Cardiac muscle cell (in vitro differentiated cells and primary cell): ENCODE results near the gene UMAD1. TPM values are rescaled to one million over a fixed set of nuclear protein-coding genes. Genes with fewer than 3 reads are reported as not detected.

Experiments used
- DNase-seq, 2 donors: peaks; one replicate each; pipeline versions ENCODE4 v3.0.0 to v3.0.0-alpha.2; 2010 to 2017; ENCODE audit warnings: low read depth in 1 of 2, low spot score in 1 of 2
- H3K27ac ChIP-seq: fragments of 200-600 bp; sonication (generic); 2 replicates; pipeline ENCODE4 v1.5.1; 2016
- H3K27me3 ChIP-seq: fragments of 200-600 bp; sonication (generic); 2 replicates; pipeline ENCODE4 v1.6.0; 2016; ENCODE audit warnings: control low read depth
- H3K36me3 ChIP-seq: fragments of 200-600 bp; sonication (generic); 2 replicates; pipeline ENCODE4 v1.5.1; 2016; ENCODE audit warnings: control low read depth
- H3K4me1 ChIP-seq: fragments of 200-600 bp; sonication (generic); 2 replicates; pipeline ENCODE4 v1.8.1; 2017; ENCODE audit warnings: low read depth, mild to moderate bottlenecking, mixed run types
- H3K4me3 ChIP-seq: fragments of 200-600 bp; sonication (generic); 2 replicates; pipeline ENCODE4 v1.5.1; 2016; ENCODE audit warnings: mild to moderate bottlenecking
- H3K9me3 ChIP-seq: fragments of 200-600 bp; sonication (generic); 2 replicates; pipeline ENCODE4 v1.5.1; 2017; ENCODE audit warnings: low read depth, mild to moderate bottlenecking, control low read depth
- CTCF ChIP-seq: IDR thresholded peaks from 2 replicates; pipeline ENCODE4 v1.5.1; 2012; ENCODE audit warnings: low read depth, mild to moderate bottlenecking, low read length
- polyA plus RNA-seq: library from polyadenylated mRNA; unstranded; fragments of >200 nt; fragmentation: Nextera tagmentation; extraction: Ambion mirVana; gene quantifications from 2 replicates; pipeline ENCODE4 v1.2.1, GENCODE V29; 2016
- total RNA-seq: library from RNA; depleted of rRNA; stranded (reverse); fragments of >200 nt; gene quantifications from 2 replicates; pipeline ENCODE4 v1.2.3, GENCODE V29; 2016

Gene UMAD1
- total and polyA plus RNA-seq, 2 experiments from 2014 or later, result 8.2 to 12.9 TPM

- H3K9me3 ChIP-seq, result no peaks in the 10 kb centered on the region
Observed at GRCh38 chr7:7851381-7851780, 210.8 kb downstream of the UMAD1 start.

GRCh38 chr7:7851991-7852390, 211.4 kb downstream of the UMAD1 start:
- H3K4me3 ChIP-seq, result no peak overlapping the region
- H3K9me3 ChIP-seq, result no peaks in the 10 kb centered on the region
- H3K27ac ChIP-seq, result no peak overlapping the region
- DNase-seq, result peak in 1 of 2 donors; percentile 2
- TF ChIP-seq CTCF, result no peak
- H3K27me3 ChIP-seq, result no peaks in the 10 kb centered on the region
- H3K4me1 ChIP-seq, result no peaks in the 10 kb centered on the region
- no peaks in the 10 kb centered on the region for H3K36me3 ChIP-seq

More at GRCh38 chr7:7851381-7851780, 210.8 kb downstream of the UMAD1 start:
- Histone ChIP-seq H3K27me3 (no peaks in the 10 kb centered on the region), H3K27ac (no peak overlapping the region), H3K36me3 (no peaks in the 10 kb centered on the region), H3K4me3 (no peak overlapping the region), H3K4me1 (no peaks in the 10 kb centered on the region)
- no peak for TF ChIP-seq CTCF
- peak in 1 of 2 donors; percentile 75 for DNase-seq

- H3K4me3 ChIP-seq, result no peak overlapping the region
- H3K27me3 ChIP-seq, result no peaks in the 10 kb centered on the region
- no peak for TF ChIP-seq CTCF
- H3K27ac ChIP-seq, result no peak overlapping the region
- peaks cover 8% of the 10 kb centered on the region for H3K4me1 ChIP-seq
- no peaks in the 10 kb centered on the region for H3K9me3 ChIP-seq
- H3K36me3 ChIP-seq, result no peaks in the 10 kb centered on the region
- no peak for DNase-seq
Observed at GRCh38 chr7:7857143-7857583, 216.6 kb downstream of the UMAD1 start.

- Histone ChIP-seq H3K27me3 (no peaks in the 10 kb centered on the region), H3K36me3 (no peaks in the 10 kb centered on the region), H3K4me1 (peaks cover 8% of the 10 kb centered on the region), H3K9me3 (no peaks in the 10 kb centered on the region), H3K4me3 (no peak overlapping the region), H3K27ac (no peak overlapping the region)
- no peak for DNase-seq
- no peak for TF ChIP-seq CTCF
Observed at GRCh38 chr7:7858559-7858958, 218.0 kb downstream of the UMAD1 start.

GRCh38 chr7:7859411-7859810, 218.9 kb downstream of the UMAD1 start:
- H3K36me3 ChIP-seq, result no peaks in the 10 kb centered on the region
- no peak for DNase-seq
- no peak for TF ChIP-seq CTCF

GRCh38 chr7:7861211-7861633, 220.7 kb downstream of the UMAD1 start:
- Histone ChIP-seq H3K9me3 (no peaks in the 10 kb centered on the region), H3K27ac (no peak overlapping the region), H3K4me1 (peaks cover 8% of the 10 kb centered on the region), H3K36me3 (no peaks in the 10 kb centered on the region), H3K4me3 (no peak overlapping the region), H3K27me3 (no peaks in the 10 kb centered on the region)
- TF ChIP-seq CTCF, result no peak
- DNase-seq, result peak in 1 of 2 donors; percentile 14

More at GRCh38 chr7:7859411-7859810, 218.9 kb downstream of the UMAD1 start:
- Histone ChIP-seq H3K4me3 (no peak overlapping the region), H3K27ac (no peak overlapping the region), H3K9me3 (no peaks in the 10 kb centered on the region), H3K4me1 (peaks cover 8% of the 10 kb centered on the region), H3K27me3 (no peaks in the 10 kb centered on the region)
